Lower lobe of right lung (tissue), 2 donors: Measurements from ENCODE around the gene CRYZL1. TPM values are rescaled to one million over a fixed set of nuclear protein-coding genes. Genes with fewer than 3 reads are reported as not detected.

Experiments
- ATAC-seq, 2 donors: fragments of 200-7000 bp; cut with Tn5 transposase; one replicate each; pipeline ENCODE4 v1.9.1; 2020 to 2022; ENCODE audit warnings: mild to moderate bottlenecking in 2 of 2, moderate library complexity in 2 of 2
- DNase-seq: peaks from one replicate; pipeline ENCODE4 v3.0.0-alpha.2; 2020
- H3K27ac ChIP-seq: fragments of 200-600 bp; one replicate; pipeline ENCODE4 v1.8.0; 2022
- H3K27me3 ChIP-seq: fragments of 200-600 bp; one replicate; pipeline ENCODE4 v1.8.0; 2022; ENCODE audit warnings: low read depth
- H3K36me3 ChIP-seq: fragments of 200-600 bp; one replicate; pipeline ENCODE4 v1.8.0; 2022; ENCODE audit warnings: mild to moderate bottlenecking
- H3K4me1 ChIP-seq: fragments of 200-600 bp; one replicate; pipeline ENCODE4 v1.8.0; 2022
- H3K4me3 ChIP-seq: fragments of 200-600 bp; one replicate; pipeline ENCODE4 v1.8.0; 2022; ENCODE audit warnings: mild to moderate bottlenecking
- H3K9me3 ChIP-seq: fragments of 200-600 bp; one replicate; pipeline ENCODE4 v1.8.0; 2022
- CTCF ChIP-seq: fragments of 200-600 bp; IDR thresholded peaks from one replicate; pipeline ENCODE4 v1.8.0; 2022; ENCODE audit warnings: antibody characterized with exemption, mild to moderate bottlenecking
- intact Hi-C: fragments of 100-400 bp; cut with DNase I; formaldehyde crosslinking; loops from one replicate; pipeline ENCODE4 v1.11.0; 2022
- total RNA-seq: library from RNA; stranded (reverse); fragmentation: NEBNext Ultra II Directional; extraction: Animal tissue kit (Norgen Biotek cat#: 25700); gene quantifications from one replicate; pipeline ENCODE4 v1.2.1, GENCODE V29; 2021
- donor health status: DM: no; HTN: yes; CAD: no; lungs with severe emphysema.

Gene CRYZL1
- total RNA-seq, 1 donor from 2014 or later = 29.4 TPM

- Histone ChIP-seq H3K4me1 (no peaks in the 10 kb centered on the region), H3K9me3 (no peaks in the 10 kb centered on the region), H3K36me3 (peaks cover 84% of the 10 kb centered on the region), H3K27me3 (no peaks in the 10 kb centered on the region), H3K27ac (no peak overlapping the region), H3K4me3 (no peak overlapping the region)
- DNase-seq (no peak), ATAC-seq (no peak)
- TF ChIP-seq CTCF = no peak
- intact Hi-C loops = no loop called here
Observed at GRCh38 chr21:33598051-33598450, 43.5 kb downstream of the CRYZL1 start.

- TF ChIP-seq CTCF = no peak
- intact Hi-C loops = no loop called here
- Histone ChIP-seq H3K27ac (peak within 1 kb of the TSS; percentile 87), H3K4me1 (peaks cover 11% of the 10 kb centered on the region), H3K9me3 (no peaks in the 10 kb centered on the region), H3K4me3 (peak within 1 kb of the TSS; percentile 83), H3K36me3 (no peaks in the 10 kb centered on the region), H3K27me3 (no peaks in the 10 kb centered on the region)
- peak; percentile 91 for DNase-seq
- ATAC-seq = peak; percentile 99
Observed at GRCh38 chr21:33588485-33589335, 52.8 kb downstream of the CRYZL1 start, which contains the start of gene DONSON. Gene DONSON, minus strand, starts transcription at chr21:33588684. Its CDS starts 43 bp downstream, at chr21:33588641.

- Histone ChIP-seq H3K9me3 (no peaks in the 10 kb centered on the region), H3K4me1 (peaks cover 11% of the 10 kb centered on the region), H3K27me3 (no peaks in the 10 kb centered on the region), H3K27ac (peak overlapping the region; percentile 87), H3K36me3 (no peaks in the 10 kb centered on the region), H3K4me3 (peak overlapping the region; percentile 83)
- peak; percentile 56 for DNase-seq
- TF ChIP-seq CTCF = no peak
- ATAC-seq = peak; percentile 36 to 41
- intact Hi-C loops = no loop called here
Observed at GRCh38 chr21:33587792-33588484, 53.6 kb downstream of the CRYZL1 start.

GRCh38 chr21:33586927-33587326 lies 54.6 kb downstream of the CRYZL1 start:
- DNase-seq (no peak), ATAC-seq (no peak)
- TF ChIP-seq CTCF = no peak
- Histone ChIP-seq H3K9me3 (no peaks in the 10 kb centered on the region), H3K27me3 (no peaks in the 10 kb centered on the region), H3K36me3 (no peaks in the 10 kb centered on the region), H3K27ac (no peak overlapping the region), H3K4me3 (no peak overlapping the region), H3K4me1 (peaks cover 11% of the 10 kb centered on the region)
- intact Hi-C loops = no loop called here

GRCh38 chr21:33584455-33584854 lies 57.1 kb downstream of the CRYZL1 start:
- no peak for ATAC-seq
- no peaks in the 10 kb centered on the region for H3K27me3 ChIP-seq
- H3K9me3 ChIP-seq = no peaks in the 10 kb centered on the region
- intact Hi-C loops = no loop called here
- DNase-seq = no peak
- H3K36me3 ChIP-seq = no peaks in the 10 kb centered on the region
- H3K4me1 ChIP-seq = peaks cover 11% of the 10 kb centered on the region
- H3K27ac ChIP-seq = no peak overlapping the region
- no peak for TF ChIP-seq CTCF
- no peak overlapping the region for H3K4me3 ChIP-seq
